K562 (cell line): Measurements from ENCODE around the gene DDC. TPM values are rescaled to one million over a fixed set of nuclear protein-coding genes. Genes with fewer than 3 reads are reported as not detected.

ENCODE experiments used
- ATAC-seq: fragments of 200-7000 bp; cut with Tn5 transposase; 3 replicates; pipeline ENCODE4 v1.9.1; 2020; ENCODE audit warnings: moderate library complexity
- BruUV-seq: library from RNA; stranded (reverse); fragments of 400-500 nt; replicated peaks from 2 replicates; lab custom pipeline; 2021; lab: Mats Ljungman, UMichigan
- CTCF ChIA-PET: fragments of 300-600 bp; formaldehyde crosslinking; extraction: SDS; loops from one replicate; lab custom pipeline; 2021; ENCODE audit warnings: low intra/inter-chr PET ratio; lab: Yijun Ruan, JAX
- POLR2A ChIA-PET: fragments of 300-600, 350-650 bp; sonication (Branson Sonifier 250); formaldehyde crosslinking; extraction: SDS; loops from one replicate; lab custom pipeline; 2021; ENCODE audit warnings: antibody characterized with exemption, inconsistent platforms; lab: Yijun Ruan, JAX
- DNase-seq, 4 experiments: peaks; one replicate each; pipeline versions ENCODE4 v3.0.0 to v3.0.0-alpha.2; 2011 to 2018; ENCODE audit warnings: low spot score in 3 of 4, mixed read lengths in 3 of 4; ENCODE audit errors: extremely low read depth in 1 of 4
- FAIRE-seq: peaks from 2 replicates; lab custom pipeline; 2011; peaks lifted over from hg19 to GRCh38; lab: Jason Lieb, UNC
- H2AFZ ChIP-seq: 2 replicates; pipeline ENCODE4 v1.6.0; 2011; ENCODE audit warnings: low read depth, low read length, control low read depth, inconsistent platforms
- H3K27ac ChIP-seq: fragments of 200-600 bp; 3 replicates; pipeline ENCODE4 v1.8.0; 2011; ENCODE audit warnings: low read depth, mild to moderate bottlenecking, control low read depth, inconsistent platforms, low read length, moderate library complexity, mixed read lengths; ENCODE audit errors: extremely low read depth
- H3K27me3 ChIP-seq, 2 experiments: fragments of 300-600 bp in 1 of 2; 2 replicates in 1 of 2; 3 replicates in 1 of 2; pipeline versions ENCODE4 v1.6.0 to v1.8.0; 2011; ENCODE audit warnings: inconsistent platforms in 2 of 2, low read length in 2 of 2, mild to moderate bottlenecking in 1 of 2, mixed read lengths in 1 of 2, moderate library complexity in 1 of 2; ENCODE audit not compliant: control insufficient read depth in 2 of 2, insufficient read depth in 2 of 2
- H3K36me3 ChIP-seq: fragments of 300-600 bp; 3 replicates; pipeline ENCODE4 v1.8.0; 2011; ENCODE audit warnings: mild to moderate bottlenecking, low read length, inconsistent platforms; ENCODE audit not compliant: control insufficient read depth, insufficient read depth
- H3K4me1 ChIP-seq, 2 experiments: fragments of 200-600 bp in 1 of 2; replicated peaks in 1 of 2; 2 replicates in 1 of 2; 3 replicates in 1 of 2; pipeline versions ENCODE4 v1.5.1 to v1.8.0; 2011; ENCODE audit warnings: inconsistent platforms in 2 of 2, low read length in 2 of 2, mild to moderate bottlenecking in 1 of 2, mixed read lengths in 1 of 2, moderate library complexity in 1 of 2; ENCODE audit not compliant: control insufficient read depth in 2 of 2, insufficient read depth in 2 of 2
- H3K4me2 ChIP-seq: 2 replicates; pipeline ENCODE4 v1.6.1; 2011; ENCODE audit warnings: low read length, control low read depth, inconsistent platforms, mixed read lengths; ENCODE audit not compliant: insufficient read depth
- H3K4me3 ChIP-seq: fragments of 200-600 bp; sonication (generic), shearing (Covaris generic); 2 replicates; pipeline ENCODE4 v1.5.1; 2016; ENCODE audit warnings: control low read depth, inconsistent platforms
- H3K79me2 ChIP-seq: fragments of 200-600 bp; 3 replicates; pipeline ENCODE4 v1.8.0; 2011; ENCODE audit warnings: low read length, inconsistent platforms; ENCODE audit not compliant: control insufficient read depth, insufficient read depth
- H3K9ac ChIP-seq, 2 experiments: 2 replicates each; pipeline versions ENCODE4 v1.6.0 to v1.6.1; 2011; ENCODE audit warnings: low read depth in 2 of 2, low read length in 2 of 2, control low read depth in 1 of 2, inconsistent platforms in 1 of 2, mild to moderate bottlenecking in 1 of 2, mixed read lengths in 1 of 2; ENCODE audit not compliant: insufficient read depth in 1 of 2
- H3K9me1 ChIP-seq: one replicate; pipeline ENCODE4 v1.6.0; 2011; ENCODE audit warnings: inconsistent platforms, mild to moderate bottlenecking, low read length, moderate library complexity; ENCODE audit not compliant: control insufficient read depth, insufficient read depth
- H3K9me3 ChIP-seq: replicated peaks from 2 replicates; pipeline ENCODE4 v1.5.1; 2011; ENCODE audit warnings: low read depth, low read length, inconsistent platforms; ENCODE audit not compliant: control insufficient read depth, insufficient read depth
- H4K20me1 ChIP-seq: replicated peaks from 2 replicates; pipeline ENCODE4 v1.6.1; 2011; ENCODE audit warnings: low read length, inconsistent platforms, mixed read lengths; ENCODE audit not compliant: control insufficient read depth, insufficient read depth
- CTBP1 ChIP-seq: fragments of 450-650 bp; IDR thresholded peaks from 2 replicates; pipeline ENCODE4 v1.6.1; 2016; ENCODE audit warnings: borderline replicate concordance
- EP400 ChIP-seq: fragments of 450-650 bp; IDR thresholded peaks from 2 replicates; pipeline ENCODE4 v1.6.1; 2017; ENCODE audit warnings: antibody characterized with exemption, mild to moderate bottlenecking, moderate library complexity
- GMEB1 ChIP-seq: fragments of 250-450 bp; sonication (Bioruptor Pico); IDR thresholded peaks from 2 replicates; pipeline ENCODE4 v1.4.0; 2020; ENCODE audit warnings: mild to moderate bottlenecking
- ILK ChIP-seq: fragments of 450-650 bp; IDR thresholded peaks from 2 replicates; pipeline ENCODE4 v1.6.1; 2016; ENCODE audit warnings: missing genetic modification characterization, low read depth, mild to moderate bottlenecking, missing compliant biosample characterization, moderate library complexity, borderline replicate concordance
- POLR2B ChIP-seq: fragments of 450-650 bp; IDR thresholded peaks from 2 replicates; pipeline ENCODE4 v1.6.1; 2018; ENCODE audit warnings: low read depth; ENCODE audit not compliant: partially characterized antibody
- SNAPC5 ChIP-seq: fragments of 250-450 bp; sonication (Bioruptor Pico); IDR thresholded peaks from 2 replicates; pipeline ENCODE4 v1.8.0; 2021; ENCODE audit warnings: moderate library complexity, mild to moderate bottlenecking, inconsistent platforms
- TAF1 ChIP-seq: IDR thresholded peaks from 2 replicates; pipeline ENCODE4 v1.6.1; 2011; ENCODE audit warnings: mild to moderate bottlenecking, low read length, moderate library complexity; ENCODE audit not compliant: insufficient read depth, control insufficient read depth, severe bottlenecking; ENCODE audit errors: extremely low read depth
- YY1 ChIP-seq, 3 experiments: IDR thresholded peaks; 2 replicates each; pipeline ENCODE4 v1.6.1; 2011; ENCODE audit warnings: low read length in 2 of 3, mild to moderate bottlenecking in 2 of 3, moderate library complexity in 2 of 3, borderline replicate concordance in 1 of 3, control low read depth in 1 of 3, low read depth in 1 of 3; ENCODE audit not compliant: insufficient read depth in 3 of 3, insufficient replicate concordance in 2 of 3, control insufficient read depth in 1 of 3, insufficient read length in 1 of 3; ENCODE audit errors: extremely low read depth in 1 of 3
- ZFX ChIP-seq: sonication (generic); formaldehyde crosslinking; IDR thresholded peaks from 2 replicates; pipeline ENCODE4 v1.8.0; 2022; ENCODE audit warnings: mild to moderate bottlenecking, missing genetic modification reagents, moderate library complexity
- ZNF347 ChIP-seq: fragments of 450-650 bp; formaldehyde crosslinking; IDR thresholded peaks from 2 replicates; pipeline ENCODE4 v1.4.0; 2020; ENCODE audit warnings: low read depth, mild to moderate bottlenecking, moderate library complexity
- ZNF717 ChIP-seq: fragments of 250-450 bp; sonication (Bioruptor Pico); IDR thresholded peaks from 2 replicates; pipeline ENCODE4 v1.5.0; 2021
- ZNF764 ChIP-seq: fragments of 250-450 bp; sonication (Bioruptor Pico); IDR thresholded peaks from 2 replicates; pipeline ENCODE4 v1.4.0; 2020; ENCODE audit warnings: low read depth, mild to moderate bottlenecking, moderate library complexity
- in situ Hi-C: fragments of 300-500 bp; cut with MboI; formaldehyde crosslinking; loops from 4 replicates; pipeline ENCODE4 v1.15.0; 2018; ENCODE audit warnings: inconsistent platforms, mixed read lengths
- intact Hi-C: fragments of 100-400 bp; cut with micrococcal nuclease; formaldehyde crosslinking; loops from 2 replicates; pipeline ENCODE4 v1.14.2; 2022
- polyA plus RNA-seq, 8 experiments: library from polyadenylated mRNA; depleted of rRNA in 4 of 8; stranded (reverse) in 5 of 8; unstranded in 3 of 8; fragments of >200 nt; fragmentation: Nextera tagmentation in 2 of 8; fragmentation: Illumina TruSeq in 1 of 8; extraction: Ambion mirVana in 2 of 8; extraction: Trizol in 1 of 8; gene quantifications; 2 replicates each; pipeline versions ENCODE4 v1.2.1 to v1.2.3, GENCODE V29; 2011 to 2014; ENCODE audit warnings: inconsistent platforms in 1 of 8, missing spikeins in 1 of 8
- total RNA-seq, 7 experiments: library from RNA; depleted of rRNA in 6 of 7; stranded (reverse); fragments of >200 nt in 6 of 7; fragmentation: Illumina TruSeq in 2 of 7; extraction: Trizol in 2 of 7; gene quantifications; 2 replicates each; pipeline versions ENCODE4 v1.2.1 to v1.2.3, GENCODE V29; 2011 to 2021; ENCODE audit warnings: low replicate concordance in 1 of 7

DDC gene
- total and polyA plus RNA-seq, 9 of the 15 experiments (the other 6 are each of a cell fraction or from before 2014, with no cell fraction given), result not detected

DNA sequence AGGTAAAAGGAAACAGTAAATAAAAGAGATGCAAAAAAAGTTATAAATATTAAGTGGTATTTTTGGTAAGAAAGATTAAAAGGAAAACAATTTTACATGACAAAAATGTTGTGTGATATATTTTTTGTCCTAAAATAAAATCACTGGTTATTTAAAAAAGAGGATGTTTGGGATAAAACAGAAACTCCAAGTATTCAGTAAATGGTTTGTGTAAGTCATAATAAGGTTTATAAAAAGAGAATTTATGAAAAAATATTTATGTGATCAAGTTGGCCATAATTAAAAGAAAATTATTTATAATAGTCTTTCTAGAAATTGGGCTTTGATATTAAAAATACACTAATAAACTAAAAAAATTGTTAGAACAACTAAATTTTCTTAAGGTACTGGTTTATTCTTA lies 76.8 kb downstream of the DDC start:
- DNase-seq (no peak), ATAC-seq (no peak), FAIRE-seq (no peak)
- no peaks in the 10 kb centered on the region for H3K79me2 ChIP-seq
- H2AFZ ChIP-seq, result no peak overlapping the region
- H3K4me3 ChIP-seq, result no peak overlapping the region
- peaks cover 5 to 6% of the 10 kb centered on the region in 2 experiments; a peak in 4 of 5 replicates for H3K4me1 ChIP-seq
- no peaks in the 10 kb centered on the region for H3K36me3 ChIP-seq
- ChIA-PET POLR2A (no interaction called here), CTCF (no interaction called here)
- H3K4me2 ChIP-seq, result no peak overlapping the region
- H3K27me3 ChIP-seq, result peaks cover 0 to 7% of the 10 kb centered on the region in 2 experiments; a peak in 1 of 5 replicates
- no peaks in the 10 kb centered on the region for H3K9me1 ChIP-seq
- in situ Hi-C loops, result no loop called here
- H3K9ac ChIP-seq, result no peak overlapping the region
- H3K27ac ChIP-seq, result no peak overlapping the region
- no TSS peak for BruUV-seq
- no peaks in the 10 kb centered on the region for H4K20me1 ChIP-seq
- no peaks in the 10 kb centered on the region for H3K9me3 ChIP-seq
- intact Hi-C loops, result no loop called here
- TF ChIP-seq EP400 (no peak), ZNF717 (CRISPR knock-in tag) (no peak), YY1 (IDR thresholded peaks at IDR 0.05; ENCODE audit: borderline replicate concordance in 1 of 3, control insufficient read depth in 1 of 3, extremely low read depth in 1 of 3, insufficient read depth in 3 of 3, insufficient read length in 1 of 3, insufficient replicate concordance in 2 of 3, low read depth in 1 of 3, low read length in 2 of 3) (no peak), ILK (tag) (no peak), SNAPC5 (CRISPR knock-in tag) (no peak), CTBP1 (no peak), POLR2B (no peak), TAF1 (no peak), ZFX (no peak), ZNF347 (CRISPR knock-in tag) (no peak), ZNF764 (CRISPR knock-in tag) (no peak), GMEB1 (no peak)
